ENCODE data around the gene NUCB1. TPM values are rescaled to one million over a fixed set of nuclear protein-coding genes. Genes with fewer than 3 reads are reported as not detected.
A peak's percentile ranks its signal among the peaks of the same experiment; 100 is the strongest.

NUCB1 gene
- polyA plus RNA-seq, 1 donor (not counting 4 experiments of a cell fraction or from before 2014, with no cell fraction given), result 44.3 TPM

GRCh38 chr19:48955308-48955958 is 55.3 kb downstream of the NUCB1 start:
- no peak overlapping the region for H2AFZ ChIP-seq (ENCODE audit: control insufficient read depth, low read length)
- dilution Hi-C loops (cut with MboI; ENCODE audit: extremely low pct_ligation_motif_present, low sequenced_read_pairs), result no loop called here

DNA sequence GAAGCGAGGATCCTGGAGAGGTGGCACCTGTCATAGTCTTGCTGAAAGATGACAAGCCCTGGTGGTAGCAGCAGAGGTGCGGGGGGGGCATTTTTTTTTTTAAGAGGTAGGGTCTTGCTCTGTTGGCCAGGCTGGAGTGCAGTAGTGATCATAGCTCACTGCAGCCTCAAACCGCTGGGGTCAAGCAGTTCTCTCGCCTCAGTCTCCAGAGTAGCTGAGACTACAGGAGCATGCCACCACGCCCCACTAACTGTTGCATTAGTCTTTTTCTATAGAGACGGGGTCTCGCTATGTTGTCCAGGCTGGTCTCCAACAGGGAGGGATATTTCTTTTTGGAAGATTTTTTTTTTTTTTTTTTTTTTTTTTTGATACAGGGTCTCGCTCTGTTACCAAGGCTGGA is 57.9 kb downstream of the NUCB1 start:
- Histone ChIP-seq H3K4me2 (ENCODE audit: control insufficient read depth, extremely low read depth, insufficient read depth, low read depth, low read length) (no peak overlapping the region), H3K9me1 (ENCODE audit: control insufficient read depth, extremely low read depth, insufficient read depth, low read length) (no peaks in the 10 kb centered on the region), H3K9ac (ENCODE audit: control insufficient read depth, extremely low read depth, insufficient read depth, low read length) (no peak overlapping the region), H3K27me3 (ENCODE audit: control insufficient read depth, extremely low read depth, insufficient read depth, low read length) (no peaks in the 10 kb centered on the region), H3K9me3 (ENCODE audit: control insufficient read depth, low read depth, low read length) (no peaks in the 10 kb centered on the region), H4K20me1 (ENCODE audit: control insufficient read depth, extremely low read depth, insufficient read depth, low read length) (no peaks in the 10 kb centered on the region), H2AFZ (ENCODE audit: control insufficient read depth, low read length) (no peak overlapping the region), H3K27ac (ENCODE audit: control insufficient read depth, insufficient read depth, low read length) (no peak overlapping the region), H3K36me3 (ENCODE audit: control insufficient read depth in 2 of 2, extremely low read depth in 1 of 2, insufficient read depth in 2 of 2, low read length in 2 of 2) (peaks cover 4 to 6% of the 10 kb centered on the region in 2 experiments), H3K4me3 (ENCODE audit: control insufficient read depth in 2 of 3, extremely low read depth in 1 of 3, insufficient read depth in 2 of 3, low read depth in 1 of 3, low read length in 3 of 3) (no peak overlapping the region), H3K4me1 (ENCODE audit: control insufficient read depth, extremely low read depth, insufficient read depth, low read length) (peaks cover 10% of the 10 kb centered on the region), H3K79me2 (ENCODE audit: control insufficient read depth, insufficient read depth, low read length) (peaks cover 19% of the 10 kb centered on the region)
- FAIRE-seq (no peak), DNase-seq (ENCODE audit: low read depth, low spot score) (no peak)
- TF ChIP-seq CTCF (optimal IDR thresholded peaks at IDR 0.05 in 1 of 3, IDR thresholded peaks at IDR 0.05 in 1 of 3, conservative IDR thresholded peaks at IDR 0.05 in 1 of 3; ENCODE audit: extremely low read depth in 1 of 3, insufficient read depth in 2 of 3, low read length in 3 of 3) (no peak), EZH2 (IDR thresholded peaks at IDR 0.05; ENCODE audit: low read length) (no peak)
- dilution Hi-C loops (cut with MboI; ENCODE audit: extremely low pct_ligation_motif_present, low sequenced_read_pairs), result no loop called here

More at GRCh38 chr19:48955308-48955958, 55.3 kb downstream of the NUCB1 start:
- no peaks in the 10 kb centered on the region for H3K27me3 ChIP-seq (ENCODE audit: control insufficient read depth, extremely low read depth, insufficient read depth, low read length)
- H4K20me1 ChIP-seq (ENCODE audit: control insufficient read depth, extremely low read depth, insufficient read depth, low read length), result no peaks in the 10 kb centered on the region
- H3K79me2 ChIP-seq (ENCODE audit: control insufficient read depth, insufficient read depth, low read length), result peaks cover 19% of the 10 kb centered on the region
- H3K36me3 ChIP-seq (ENCODE audit: control insufficient read depth in 2 of 2, extremely low read depth in 1 of 2, insufficient read depth in 2 of 2, low read length in 2 of 2), result peaks cover 4 to 6% of the 10 kb centered on the region in 2 experiments
- peak overlapping the region; percentile 90 for H3K4me2 ChIP-seq (ENCODE audit: control insufficient read depth, extremely low read depth, insufficient read depth, low read depth, low read length)
- H3K4me1 ChIP-seq (ENCODE audit: control insufficient read depth, extremely low read depth, insufficient read depth, low read length), result peaks cover 5% of the 10 kb centered on the region
- H3K9ac ChIP-seq (ENCODE audit: control insufficient read depth, extremely low read depth, insufficient read depth, low read length), result peak overlapping the region; percentile 97
- H3K9me1 ChIP-seq (ENCODE audit: control insufficient read depth, extremely low read depth, insufficient read depth, low read length), result no peaks in the 10 kb centered on the region
- TF ChIP-seq EZH2 (IDR thresholded peaks at IDR 0.05; ENCODE audit: low read length) (no peak), CTCF (optimal IDR thresholded peaks at IDR 0.05 in 1 of 3, IDR thresholded peaks at IDR 0.05 in 1 of 3, conservative IDR thresholded peaks at IDR 0.05 in 1 of 3; ENCODE audit: extremely low read depth in 1 of 3, insufficient read depth in 2 of 3, low read length in 3 of 3) (no peak)
- DNase-seq (ENCODE audit: low read depth, low spot score), result no peak
- FAIRE-seq, result no peak
- H3K9me3 ChIP-seq (ENCODE audit: control insufficient read depth, low read depth, low read length), result no peaks in the 10 kb centered on the region
- peak overlapping the region; percentile 85 to 89 (median 85) for H3K4me3 ChIP-seq (ENCODE audit: control insufficient read depth in 2 of 3, extremely low read depth in 1 of 3, insufficient read depth in 2 of 3, low read depth in 1 of 3, low read length in 3 of 3)
- H3K27ac ChIP-seq (ENCODE audit: control insufficient read depth, insufficient read depth, low read length), result peak overlapping the region; percentile 90

All from keratinocyte (primary cell).